KG1 (cell line): Measurements from ENCODE around the gene EPB41L4B.

Experiments
- DNase-seq: peaks from one replicate; lab custom pipeline; 2025; lab: John Stamatoyannopoulos, UW

EPB41L4B gene

GRCh38 chr9:109320331-109320741 is 523 bp downstream of the EPB41L4B start:
- DNase-seq, result no peak

GRCh38 chr9:109319626-109320241 is 1.1 kb downstream of the EPB41L4B start:
- DNase-seq, result no peak

DNA sequence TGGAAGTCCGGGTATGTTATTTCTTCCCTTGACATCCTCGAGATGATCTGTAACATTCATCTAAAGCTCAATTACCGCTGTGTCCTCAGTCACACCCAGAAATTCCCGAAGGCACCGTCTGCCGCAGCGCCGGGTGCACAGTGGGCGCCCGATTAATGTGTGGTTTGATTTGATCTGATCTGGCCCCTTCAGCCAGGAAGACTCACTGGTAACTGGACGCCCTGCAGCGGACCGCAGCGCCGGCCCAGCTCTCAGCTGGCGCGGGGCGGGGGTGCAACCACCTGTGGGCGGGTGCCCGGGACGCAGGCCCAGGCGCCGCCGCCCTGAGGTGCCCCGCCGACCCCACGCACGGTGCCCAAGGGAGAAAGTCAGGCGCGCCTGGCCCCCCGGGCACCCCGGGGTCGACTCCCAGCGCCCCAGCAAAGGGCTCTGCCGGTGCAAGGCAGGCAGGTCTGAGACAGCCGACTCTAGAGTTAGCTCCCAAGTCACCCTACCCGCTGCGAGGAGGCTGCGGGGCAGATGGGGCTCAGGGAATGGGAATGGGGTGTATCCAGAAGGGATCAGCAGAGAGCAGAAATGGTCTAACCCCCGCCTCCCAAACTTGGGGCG is 1.7 kb downstream of the EPB41L4B start:
- no peak for DNase-seq

- DNase-seq, result no peak
Observed at GRCh38 chr9:109317979-109318741, 2.7 kb downstream of the EPB41L4B start.

GRCh38 chr9:109317311-109317978 is 3.4 kb downstream of the EPB41L4B start:
- no peak for DNase-seq

- DNase-seq, result no peak
Observed at GRCh38 chr9:109316207-109316640, 4.6 kb downstream of the EPB41L4B start.

- no peak for DNase-seq
Observed at GRCh38 chr9:109315480-109316206, 5.2 kb downstream of the EPB41L4B start.

DNA sequence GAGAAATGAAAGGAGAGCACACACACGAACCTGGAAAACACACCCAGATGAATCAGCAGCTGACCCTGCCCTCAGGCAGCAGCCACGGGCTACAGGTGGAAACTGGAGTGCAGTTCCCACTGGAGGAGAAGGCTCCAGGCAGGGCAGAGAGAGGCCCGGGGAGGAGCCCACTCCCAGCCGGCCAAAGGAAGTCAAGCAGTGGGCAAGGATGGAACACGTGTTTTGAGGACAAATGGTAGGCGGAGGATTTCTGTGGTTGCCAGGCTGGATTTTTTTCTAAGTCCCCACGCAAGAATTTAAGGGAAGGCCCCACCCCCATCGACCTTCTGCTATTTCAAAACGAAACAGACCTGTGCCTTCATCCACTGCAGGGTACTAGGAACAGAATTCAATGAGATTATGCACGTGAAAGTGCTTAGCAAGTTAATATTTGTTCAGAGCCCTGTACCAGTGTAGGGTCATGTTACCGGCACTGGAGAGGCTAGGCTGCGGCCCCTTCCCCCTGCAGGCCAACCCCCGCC is 6.8 kb downstream of the EPB41L4B start:
- DNase-seq, result no peak

DNA sequence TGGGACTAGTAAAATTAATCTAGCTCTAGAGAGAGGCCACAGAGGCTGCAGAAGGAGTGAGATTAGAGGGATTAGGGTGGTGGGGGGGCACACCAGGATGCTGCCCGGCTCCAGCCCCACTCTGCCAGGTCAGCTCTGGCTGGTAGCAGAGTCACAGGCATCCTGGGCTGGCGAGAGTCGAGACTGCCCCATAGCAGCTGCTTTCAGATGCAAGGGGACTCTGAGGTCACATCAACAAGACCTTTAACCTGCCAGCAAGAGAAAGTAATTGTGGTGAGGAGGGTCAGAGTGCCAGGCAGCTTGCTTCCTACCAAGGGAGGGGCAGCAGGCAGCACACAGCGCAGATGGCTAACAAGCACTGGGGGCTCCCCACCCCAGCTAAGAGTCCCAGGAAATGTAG is 7.5 kb downstream of the EPB41L4B start:
- no peak for DNase-seq

- no peak for DNase-seq
Observed at GRCh38 chr9:109312783-109313182, 8.1 kb downstream of the EPB41L4B start.

DNA sequence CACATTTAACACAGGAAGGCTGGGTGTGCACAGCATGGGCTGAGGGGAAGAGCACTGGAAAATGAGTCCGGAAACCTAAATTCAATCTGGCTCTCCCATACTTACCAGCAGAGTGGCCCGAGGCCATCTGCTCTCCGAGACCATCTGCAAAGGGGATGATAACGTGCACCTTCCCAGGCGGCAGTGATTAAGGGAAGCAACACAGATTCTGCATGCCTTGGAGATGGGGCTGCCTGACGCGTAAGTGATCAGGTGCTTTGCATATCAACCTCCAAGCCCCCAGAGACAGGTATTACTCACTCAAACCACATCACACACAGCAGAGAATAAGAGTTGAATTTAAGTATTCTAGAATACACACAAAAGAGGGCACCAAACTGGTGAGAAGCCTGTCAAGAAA is 9.1 kb downstream of the EPB41L4B start:
- DNase-seq, result no peak

DNA sequence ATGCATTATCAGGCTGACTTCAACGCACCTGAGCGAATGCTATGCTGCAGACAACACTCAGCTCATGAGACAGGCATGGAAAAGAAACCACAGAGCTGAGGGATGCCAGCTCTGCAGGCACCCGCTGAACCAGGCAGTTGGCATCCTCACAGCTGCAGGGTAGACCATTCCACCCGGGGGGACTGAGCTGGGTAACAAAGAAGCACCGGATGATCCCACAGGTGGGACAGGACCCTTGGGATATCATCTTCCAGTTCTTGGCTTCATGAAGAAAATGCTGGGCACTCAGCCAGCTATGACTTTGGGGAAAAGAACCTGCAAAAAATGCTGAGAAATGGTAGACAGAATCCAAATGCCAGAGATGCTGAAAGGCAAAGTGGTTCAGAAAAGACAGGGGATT is 9.6 kb downstream of the EPB41L4B start:
- DNase-seq, result no peak

DNA sequence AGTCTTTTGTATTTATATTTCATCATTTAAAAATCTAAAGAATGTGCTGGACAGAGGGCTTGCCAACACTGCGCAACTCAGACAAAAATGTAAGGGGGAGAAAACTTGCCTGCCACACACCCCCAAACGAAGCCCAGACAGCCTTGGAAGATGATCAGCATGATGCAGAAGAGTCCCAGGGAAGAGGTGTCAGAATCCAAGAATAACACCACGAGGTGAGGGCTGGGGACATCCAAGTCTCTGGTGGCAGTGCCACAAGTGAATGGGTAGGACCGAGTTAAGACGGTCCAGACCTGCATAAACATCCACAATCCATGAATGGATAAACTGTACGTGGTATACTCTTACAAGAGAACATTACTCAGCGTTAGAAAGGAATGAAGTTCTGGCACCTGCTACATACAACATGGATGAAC is 10.4 kb downstream of the EPB41L4B start:
- DNase-seq, result no peak

DNA sequence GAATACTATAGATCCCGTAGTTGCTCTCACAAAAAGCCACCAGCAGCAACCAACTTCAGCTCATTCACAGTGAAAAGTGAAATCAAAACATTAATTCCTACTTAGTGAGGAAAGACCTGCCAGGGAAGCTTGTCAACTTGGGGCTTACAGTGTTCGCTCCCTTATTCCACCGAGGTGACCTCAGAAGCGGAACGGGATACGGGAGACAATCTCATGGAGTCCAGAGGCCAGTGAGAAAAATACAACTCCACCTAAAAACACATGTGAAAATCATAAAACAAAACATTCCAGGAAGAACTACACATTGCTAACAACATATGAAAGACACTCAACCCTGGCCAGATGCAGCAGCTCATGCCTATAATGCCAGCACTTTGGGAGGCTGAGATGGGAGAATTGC is 11.6 kb downstream of the EPB41L4B start:
- no peak for DNase-seq

GRCh38 chr9:109307380-109308240 is 13.2 kb downstream of the EPB41L4B start:
- DNase-seq, result no peak

- DNase-seq, result no peak
Observed at GRCh38 chr9:109305801-109306200, 15.1 kb downstream of the EPB41L4B start.

DNA sequence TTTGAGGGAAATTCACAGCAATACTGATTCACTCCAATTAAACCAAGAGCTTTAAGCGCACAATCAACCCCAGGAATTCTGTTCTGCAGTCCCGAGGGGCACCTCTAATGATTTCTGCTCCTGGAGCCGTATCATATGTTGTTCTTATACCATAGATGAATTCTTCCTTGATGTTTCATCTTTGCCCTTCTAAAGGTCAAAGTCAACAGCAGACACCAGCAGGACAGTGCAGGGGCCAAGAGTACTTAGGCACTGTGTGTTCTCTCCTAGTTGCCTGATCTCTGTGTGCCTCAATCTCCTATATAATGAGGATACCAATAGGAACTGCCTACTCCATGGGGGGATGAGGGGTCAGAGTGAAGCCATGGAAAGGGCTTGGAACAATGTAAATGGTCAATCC is 16.5 kb downstream of the EPB41L4B start:
- no peak for DNase-seq

DNA sequence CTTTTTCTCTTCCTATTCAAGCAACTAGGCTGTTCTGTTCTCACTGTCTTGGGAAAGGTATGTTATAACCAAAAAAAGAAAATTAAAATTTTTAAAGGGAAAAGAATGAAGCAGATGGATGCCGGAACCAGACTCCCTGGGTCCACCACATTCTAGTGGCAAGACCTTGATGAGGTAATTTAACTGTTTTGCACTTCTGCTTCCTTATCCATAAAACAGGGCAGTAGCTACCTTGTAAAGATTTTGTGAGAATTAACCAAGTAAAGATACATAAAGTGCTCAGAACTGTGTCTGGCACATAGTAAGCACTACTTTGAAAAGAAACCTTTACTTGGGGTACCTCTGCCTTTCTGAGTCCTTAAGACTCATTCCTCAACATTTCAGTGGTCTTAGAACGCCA is 17.0 kb downstream of the EPB41L4B start:
- DNase-seq, result no peak

- DNase-seq, result no peak
Observed at GRCh38 chr9:109302606-109303005, 18.3 kb downstream of the EPB41L4B start.

GRCh38 chr9:109301012-109301411 is 19.8 kb downstream of the EPB41L4B start:
- no peak for DNase-seq

DNA sequence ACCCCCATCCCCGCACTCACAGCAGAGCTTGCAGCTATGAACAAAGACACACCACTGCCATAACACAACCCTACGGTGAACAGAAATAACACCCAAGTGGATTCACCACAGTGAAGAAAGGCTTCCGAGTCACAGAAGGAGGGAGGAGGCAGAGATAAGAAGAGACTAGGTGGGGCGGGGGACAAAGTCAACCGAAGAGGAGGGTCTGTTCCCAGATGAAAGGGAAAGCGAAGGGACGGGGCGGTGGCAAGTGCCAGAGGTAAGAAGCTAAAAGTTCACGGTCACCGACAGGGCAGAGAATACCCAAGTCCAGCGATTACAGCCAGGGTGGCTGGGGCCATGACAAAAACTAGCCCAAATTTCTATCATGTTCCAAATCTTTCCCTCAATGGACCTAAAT is 21.0 kb downstream of the EPB41L4B start:
- no peak for DNase-seq
